HG03095 (cell line): ENCODE measurements around the gene BPTF.
"Not testable (repeated sequence)": the region's sequence is repeated elsewhere in the genome, so short reads cannot be mapped to it uniquely, and the experiment has no call there.

Experiments
- ATAC-seq: cut with Tn5 transposase; IDR thresholded peaks from one replicate; pipeline ENCODE4 v1.9.1; 2021; ENCODE audit warnings: moderate library complexity; ENCODE audit not compliant: unreplicated experiment

The BPTF gene

DNA sequence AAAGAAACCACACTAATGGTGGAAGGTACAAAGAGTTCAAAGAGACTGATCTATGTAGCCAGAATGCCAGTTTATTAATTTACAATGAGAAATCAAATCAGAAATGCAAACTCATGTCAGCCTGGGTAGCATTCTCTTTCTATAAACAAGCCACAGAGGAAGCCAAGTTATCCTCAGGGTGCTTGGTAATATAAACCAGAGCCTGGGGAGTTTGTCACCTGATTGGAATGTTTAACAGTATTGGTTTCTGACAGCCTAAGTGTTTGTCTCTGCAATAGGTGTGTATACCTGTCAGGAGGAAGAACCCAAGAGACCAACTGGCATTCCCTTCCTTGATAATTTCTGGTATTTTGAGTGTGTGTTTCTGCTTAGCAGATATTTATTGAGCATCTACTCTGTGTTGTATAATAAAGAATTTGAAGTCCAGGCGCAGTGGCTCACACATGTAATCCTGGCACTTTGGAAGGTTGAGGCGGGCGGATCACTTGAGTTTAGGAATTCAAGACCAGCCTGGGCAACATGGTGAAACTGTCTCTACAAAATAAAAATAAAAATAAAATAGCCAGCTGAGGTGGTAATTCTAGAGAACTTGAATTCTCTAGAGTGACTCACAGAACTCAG lies 174.1 kb downstream of the BPTF start:
- ATAC-seq = no peak

DNA sequence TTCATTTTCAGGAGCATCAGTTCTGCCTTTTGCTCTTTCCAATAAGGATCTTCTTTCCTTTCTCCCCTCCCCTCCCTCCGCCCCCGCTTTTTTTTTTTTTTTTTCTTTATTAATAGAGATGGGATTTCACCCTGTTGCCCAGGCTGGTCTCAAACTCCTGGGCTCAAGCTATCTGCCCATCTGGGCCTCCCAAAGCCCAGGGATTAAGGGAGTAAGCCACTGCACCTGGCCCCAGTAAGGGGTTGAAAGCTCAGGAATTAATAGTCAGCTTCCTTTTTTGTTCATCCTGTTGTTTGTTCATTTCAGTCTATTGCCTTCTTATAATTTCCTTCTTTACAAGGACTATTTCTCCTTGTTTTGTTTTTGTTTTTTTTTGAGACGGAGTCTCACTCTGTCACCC lies 178.9 kb downstream of the BPTF start:
- no peak for ATAC-seq

DNA sequence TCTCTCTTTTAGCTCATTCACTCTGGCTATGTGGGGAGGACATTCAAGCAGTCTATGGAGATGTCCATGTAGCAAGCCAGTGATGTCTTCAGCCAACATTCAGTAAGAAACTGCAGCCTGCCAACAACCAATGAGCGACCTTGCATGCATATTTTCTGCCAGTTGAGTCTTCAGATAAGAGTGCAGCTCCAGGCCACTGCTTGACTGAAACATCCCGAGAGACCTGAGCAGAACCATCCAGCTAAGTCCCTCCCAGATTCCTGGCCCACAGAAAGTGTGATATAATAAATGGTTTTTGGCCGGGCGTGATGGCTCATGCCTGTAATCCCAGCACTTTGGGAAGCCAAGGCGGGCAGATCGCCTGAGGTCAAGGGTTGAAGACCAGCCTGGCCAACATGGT lies 181.5 kb downstream of the BPTF start:
- no peak for ATAC-seq

DNA sequence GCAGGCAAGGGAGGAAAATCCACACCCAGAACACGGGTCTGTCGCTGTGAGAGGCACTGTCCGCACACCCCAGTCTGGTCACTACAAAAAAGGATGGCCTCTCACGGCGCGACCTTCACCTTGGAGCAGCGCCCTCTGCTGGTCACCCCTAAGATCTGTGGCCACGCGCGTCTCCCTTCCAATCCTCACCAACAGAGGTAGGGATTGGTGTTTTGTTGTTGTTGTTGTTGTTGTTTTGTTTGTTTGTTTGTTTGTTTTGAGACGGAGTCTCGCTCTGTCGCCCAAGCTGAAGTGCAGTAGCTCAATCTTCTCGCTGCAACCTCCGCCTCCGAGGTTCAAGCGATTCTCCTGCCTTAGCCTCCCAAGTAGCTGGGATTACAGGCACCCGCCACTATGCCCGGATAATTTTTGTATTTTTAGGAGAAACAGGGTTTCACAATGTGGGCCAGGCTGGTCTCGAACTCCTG lies 185.9 kb downstream of the BPTF start:
- ATAC-seq = no peak

DNA sequence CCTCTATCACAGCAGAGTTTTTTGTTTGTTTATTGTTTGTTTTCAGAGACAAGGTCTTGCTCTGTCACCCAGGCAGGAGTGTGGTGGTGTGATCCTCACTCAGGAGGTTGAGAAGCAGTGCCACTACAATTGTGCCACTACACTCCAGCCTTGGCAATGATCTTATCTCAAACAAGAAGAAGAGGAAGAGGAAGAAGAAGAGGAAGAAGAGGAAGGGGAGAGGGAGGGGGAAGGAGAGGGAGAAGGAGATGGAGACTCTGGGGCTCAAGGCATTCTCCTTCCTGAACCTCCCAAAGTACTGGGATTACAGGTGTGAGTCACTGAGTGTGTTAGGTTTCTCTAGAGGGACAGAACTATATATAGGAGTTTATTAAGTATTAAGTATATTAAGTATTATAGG lies 188.1 kb downstream of the BPTF start:
- no peak for ATAC-seq

DNA sequence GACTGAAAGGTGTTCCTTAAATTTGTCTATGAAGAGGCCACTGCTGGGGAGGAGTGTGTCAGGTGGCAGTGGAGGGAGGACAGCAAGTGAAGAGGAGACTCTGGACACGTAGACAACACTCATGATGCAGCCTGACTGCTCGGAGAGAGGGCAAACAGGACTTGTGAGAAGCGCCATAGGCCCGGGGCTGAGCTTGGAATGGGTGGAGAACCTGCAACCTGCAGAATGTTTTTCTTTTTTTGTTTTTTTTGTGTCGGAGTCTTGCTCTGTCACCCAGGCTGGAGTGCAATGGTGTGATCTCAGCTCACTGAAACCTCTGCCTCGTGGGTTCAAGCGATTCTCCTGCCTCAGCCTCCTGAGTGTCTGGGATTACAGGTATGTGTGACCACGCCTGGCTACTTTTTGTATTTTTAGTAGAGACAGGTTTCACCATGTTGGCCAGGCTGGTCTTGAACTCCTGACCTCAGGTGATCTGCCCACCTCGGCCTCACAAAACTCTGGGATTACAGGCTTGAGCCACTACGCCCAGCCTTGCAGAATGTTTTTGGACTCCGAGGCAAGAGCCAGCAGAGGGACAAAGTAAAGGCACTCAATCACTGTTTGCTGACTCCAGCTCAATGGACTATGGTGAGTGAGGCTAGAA lies 189.9 kb downstream of the BPTF start:
- no peak for ATAC-seq

DNA sequence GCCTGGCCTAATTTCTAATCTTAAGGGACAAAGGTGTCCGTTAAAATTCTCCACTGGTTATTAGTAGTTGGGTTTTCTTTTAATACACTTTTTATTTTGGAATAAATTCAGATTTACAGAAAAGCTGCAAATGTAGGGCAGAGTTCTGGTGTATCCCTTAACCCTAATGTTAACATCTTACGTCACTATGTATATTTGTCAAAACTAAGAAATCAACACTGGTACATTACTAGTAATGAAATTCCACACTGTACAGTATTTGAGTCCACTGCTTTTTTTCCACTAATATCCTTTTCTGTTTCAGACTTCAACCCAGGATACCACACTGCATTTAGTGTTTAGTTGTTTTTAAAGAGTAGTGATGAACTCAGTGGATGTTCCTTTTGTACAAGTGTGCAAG lies 191.5 kb downstream of the BPTF start:
- no peak for ATAC-seq

DNA sequence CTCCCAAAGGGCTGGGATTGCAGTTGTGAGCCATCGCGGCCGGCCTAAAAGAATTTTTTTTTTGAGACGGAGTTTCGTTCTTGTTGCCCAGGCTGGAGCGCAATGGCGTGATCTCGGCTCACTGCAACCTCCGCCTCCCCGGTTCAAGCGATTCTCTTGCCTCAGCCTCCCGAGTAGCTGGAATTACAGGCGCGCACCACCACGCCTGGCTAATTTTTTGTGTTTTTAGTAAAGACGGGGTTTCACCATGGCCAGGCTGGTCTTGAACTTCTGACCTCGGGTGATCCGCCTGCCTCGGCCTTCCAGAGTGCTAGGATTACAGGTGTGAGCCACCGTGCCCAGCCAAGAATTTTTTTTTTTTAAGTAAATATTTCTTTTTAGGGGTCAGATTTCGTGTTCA lies 193.2 kb downstream of the BPTF start:
- not testable (repeated sequence) for ATAC-seq

DNA sequence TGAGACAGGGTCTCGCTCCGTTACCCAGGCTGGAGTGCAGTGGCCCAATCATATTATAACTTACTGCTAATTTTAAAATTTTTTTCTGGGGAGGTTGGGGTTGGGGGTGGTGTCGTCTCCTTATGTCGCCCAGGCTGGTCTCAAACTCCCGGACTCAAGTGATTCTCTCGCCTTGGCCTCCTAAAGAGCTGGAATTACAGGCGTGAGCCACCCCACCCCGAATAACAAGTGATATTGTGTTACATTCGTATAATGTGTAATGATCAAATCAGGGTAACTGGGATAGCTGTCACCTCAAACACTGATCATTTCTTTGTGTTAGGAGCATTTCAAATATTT lies 194.0 kb downstream of the BPTF start:
- no peak for ATAC-seq

DNA sequence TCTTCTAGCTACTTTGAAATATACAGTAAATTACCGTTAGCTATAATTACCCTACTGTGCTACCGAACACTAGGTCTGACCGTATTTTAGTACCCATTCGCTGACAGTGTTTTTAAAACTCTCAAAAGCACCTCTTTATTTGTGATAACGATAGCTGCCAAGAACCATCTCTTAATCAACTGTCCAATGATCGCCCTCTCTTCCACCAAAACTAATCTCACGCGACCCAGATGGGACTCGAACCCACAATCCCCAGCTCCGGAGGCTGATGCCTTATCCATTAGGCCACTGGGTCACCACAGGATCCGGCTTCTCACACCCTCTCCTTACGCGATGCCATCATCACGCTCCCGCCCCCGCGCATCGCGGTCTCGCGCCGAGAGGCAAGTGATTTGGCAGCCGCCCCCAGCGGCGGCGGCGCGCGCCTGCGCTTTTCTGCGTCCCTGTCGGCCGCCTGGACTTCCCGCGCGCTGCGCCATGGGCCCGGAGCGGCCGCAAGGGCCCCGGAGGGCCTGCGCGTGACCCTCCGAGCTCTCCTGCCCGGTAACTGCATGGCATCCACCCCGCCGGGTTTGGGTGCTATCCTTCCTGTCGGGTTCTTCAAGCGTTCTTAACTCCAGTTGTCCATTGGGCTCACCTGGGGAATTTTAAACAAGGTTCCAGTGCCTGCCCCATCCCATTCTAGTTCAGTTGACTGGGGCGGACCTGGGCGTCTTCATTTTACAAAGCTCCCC lies 194.5 kb downstream of the BPTF start:
- peak; percentile 96 for ATAC-seq

DNA sequence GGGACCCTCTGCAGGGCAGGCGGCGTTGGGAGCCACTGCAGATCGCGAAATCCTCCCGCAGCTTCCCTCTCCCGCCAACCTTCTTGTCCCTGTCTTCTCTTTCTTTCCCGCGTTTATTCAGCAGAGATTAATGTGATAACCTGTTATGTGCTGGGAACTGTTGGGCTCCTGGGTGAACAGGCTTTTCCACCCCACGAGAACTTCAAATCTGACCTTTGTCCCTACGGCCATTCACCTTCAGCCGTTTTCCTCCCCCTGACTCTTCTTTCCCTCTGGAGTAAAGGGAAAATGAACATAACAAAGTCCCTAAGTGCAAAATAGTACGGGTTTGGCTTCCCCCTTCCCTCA lies 195.1 kb downstream of the BPTF start:
- no peak for ATAC-seq

DNA sequence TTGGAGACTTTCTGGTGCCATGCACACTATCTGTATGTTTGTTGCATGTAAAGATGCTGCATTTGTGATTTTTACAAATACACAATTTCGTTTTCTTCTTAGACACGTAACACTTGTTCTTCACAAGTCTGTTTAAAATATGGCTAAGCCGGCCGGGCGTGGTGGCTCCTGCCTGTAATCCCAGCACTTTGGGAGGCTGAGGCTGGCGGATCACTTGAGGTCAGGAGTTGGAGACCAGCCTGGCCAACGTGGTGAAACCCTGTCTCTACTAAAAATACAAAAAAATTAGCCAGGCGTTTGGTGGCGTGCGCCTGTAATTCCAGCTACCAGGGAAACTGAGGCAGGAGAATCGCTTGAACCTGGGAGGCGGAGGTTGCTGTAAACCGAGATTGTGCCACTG lies 195.5 kb downstream of the BPTF start:
- ATAC-seq = not testable (repeated sequence)

DNA sequence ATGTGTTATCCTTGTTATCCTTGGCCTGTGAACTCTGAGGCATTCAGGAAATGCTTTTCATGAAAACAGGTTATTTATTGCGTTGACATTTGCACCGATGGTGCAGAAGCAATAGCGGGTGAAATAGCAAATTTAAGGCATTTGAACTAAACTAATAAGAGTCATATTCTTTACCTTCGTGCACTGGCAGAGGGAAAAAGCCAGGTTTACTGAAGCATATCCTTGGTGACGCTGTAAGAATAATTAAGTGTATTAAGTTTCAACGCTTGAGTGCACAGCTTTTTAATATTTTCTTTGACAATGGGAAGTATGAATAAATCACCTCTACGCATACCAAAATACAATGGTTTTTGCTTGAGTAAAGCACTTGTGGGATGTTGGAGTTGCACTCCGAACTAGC lies 196.7 kb downstream of the BPTF start:
- no peak for ATAC-seq

DNA sequence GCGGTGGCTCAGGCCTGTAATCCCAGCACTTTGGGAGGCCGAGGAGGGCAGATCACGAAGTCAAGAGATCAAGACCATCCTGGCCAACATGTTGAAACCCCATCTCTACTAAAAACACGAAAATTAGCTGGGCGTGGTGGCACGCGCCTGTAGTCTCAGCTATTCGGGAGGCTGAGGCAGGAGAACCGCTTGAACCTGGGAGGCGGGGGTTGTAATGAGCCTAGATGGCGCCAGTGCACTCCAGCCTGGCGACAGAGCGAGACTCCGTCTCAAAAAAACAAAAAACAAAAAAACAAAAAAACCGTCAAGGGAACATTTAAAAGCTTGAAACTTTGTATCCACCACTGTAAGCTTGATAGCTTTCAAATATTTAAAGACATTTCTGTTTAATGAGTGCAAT lies 197.2 kb downstream of the BPTF start:
- not testable (repeated sequence) for ATAC-seq

DNA sequence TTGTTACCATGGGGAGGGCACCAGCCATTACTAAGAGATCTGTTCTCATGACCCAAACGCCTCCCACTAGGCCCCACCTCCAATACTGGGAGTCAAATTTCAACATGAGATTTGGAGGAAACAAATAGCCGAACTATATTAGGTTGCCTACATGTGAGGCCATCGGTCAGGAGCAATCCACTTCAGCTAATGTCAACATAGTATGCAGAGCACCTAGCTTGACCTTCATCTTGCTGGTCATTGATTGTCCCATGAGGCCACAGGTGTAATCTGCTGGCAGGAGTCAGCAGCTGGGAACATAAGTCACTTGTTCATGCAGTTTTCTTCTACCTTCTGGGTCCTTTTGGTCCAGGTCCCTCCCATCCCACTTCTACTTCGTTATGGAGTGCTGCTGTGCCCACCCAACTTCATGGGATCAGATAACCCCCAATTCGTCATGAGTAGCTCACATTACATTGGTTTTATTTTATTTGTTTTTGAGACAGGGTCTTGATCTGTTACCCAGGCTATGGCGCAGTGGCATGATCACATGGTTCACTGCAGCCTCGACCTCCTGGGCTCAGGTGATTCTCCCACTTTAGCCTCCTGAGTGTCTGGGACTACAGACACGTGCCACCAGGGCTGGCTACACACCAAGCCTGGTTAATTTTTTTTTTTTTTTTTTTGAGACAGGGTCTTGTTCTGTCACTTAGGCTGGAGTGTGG lies 204.4 kb downstream of the BPTF start:
- ATAC-seq = no peak
